Coronary artery (tissue), 2 donors: ENCODE results near the gene HSD3B7.
A peak's percentile ranks its signal among the peaks of the same experiment; 100 is the strongest.
"Not testable (repeated sequence)": the region's sequence is repeated elsewhere in the genome, so short reads cannot be mapped to it uniquely, and the experiment has no call there.

Source experiments
- DNase-seq: peaks from one replicate; pipeline ENCODE4 v3.0.0-alpha.2; 2017; ENCODE audit warnings: low spot score
- H3K27ac ChIP-seq, 2 donors: fragments of 200-600 bp; sonication (generic); one replicate each; pipeline ENCODE4 v1.5.1; 2016 to 2019
- H3K4me3 ChIP-seq: fragments of 200-600 bp; sonication (generic); 2 replicates; pipeline ENCODE4 v1.5.1; 2016; ENCODE audit warnings: mild to moderate bottlenecking, moderate library complexity
- TF ChIP-seq, protein P1 (sequence below): fragments of 200-600 bp; sonication (generic); IDR thresholded peaks from one replicate; pipeline ENCODE4 v1.5.1; 2019; ENCODE audit warnings: antibody characterized with exemption

Gene HSD3B7

DNA sequence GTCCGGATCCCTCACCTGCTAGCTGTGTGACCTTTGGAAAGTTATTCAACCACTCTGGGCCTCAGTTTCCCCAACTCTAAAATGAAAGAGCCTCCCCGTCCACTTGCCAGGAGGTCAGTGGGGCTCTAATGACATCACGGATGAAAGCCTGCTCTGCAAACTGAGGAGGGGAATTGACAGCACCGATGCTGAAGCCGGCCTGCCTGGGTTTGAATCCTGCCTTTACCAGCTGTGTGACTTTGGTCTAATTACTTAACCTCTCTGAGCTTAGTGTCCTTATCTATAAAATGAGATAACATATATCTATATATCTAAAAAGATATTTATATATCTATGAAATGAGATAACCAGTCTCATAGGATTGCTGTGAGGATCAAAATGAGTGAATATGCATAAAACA, 23.5 kb downstream of the HSD3B7 start:
- TF ChIP-seq, protein P1, sequence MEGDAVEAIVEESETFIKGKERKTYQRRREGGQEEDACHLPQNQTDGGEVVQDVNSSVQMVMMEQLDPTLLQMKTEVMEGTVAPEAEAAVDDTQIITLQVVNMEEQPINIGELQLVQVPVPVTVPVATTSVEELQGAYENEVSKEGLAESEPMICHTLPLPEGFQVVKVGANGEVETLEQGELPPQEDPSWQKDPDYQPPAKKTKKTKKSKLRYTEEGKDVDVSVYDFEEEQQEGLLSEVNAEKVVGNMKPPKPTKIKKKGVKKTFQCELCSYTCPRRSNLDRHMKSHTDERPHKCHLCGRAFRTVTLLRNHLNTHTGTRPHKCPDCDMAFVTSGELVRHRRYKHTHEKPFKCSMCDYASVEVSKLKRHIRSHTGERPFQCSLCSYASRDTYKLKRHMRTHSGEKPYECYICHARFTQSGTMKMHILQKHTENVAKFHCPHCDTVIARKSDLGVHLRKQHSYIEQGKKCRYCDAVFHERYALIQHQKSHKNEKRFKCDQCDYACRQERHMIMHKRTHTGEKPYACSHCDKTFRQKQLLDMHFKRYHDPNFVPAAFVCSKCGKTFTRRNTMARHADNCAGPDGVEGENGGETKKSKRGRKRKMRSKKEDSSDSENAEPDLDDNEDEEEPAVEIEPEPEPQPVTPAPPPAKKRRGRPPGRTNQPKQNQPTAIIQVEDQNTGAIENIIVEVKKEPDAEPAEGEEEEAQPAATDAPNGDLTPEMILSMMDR = no peak
- H3K27ac ChIP-seq = no peak overlapping the region
- H3K4me3 ChIP-seq = no peak overlapping the region
- DNase-seq = no peak

DNA sequence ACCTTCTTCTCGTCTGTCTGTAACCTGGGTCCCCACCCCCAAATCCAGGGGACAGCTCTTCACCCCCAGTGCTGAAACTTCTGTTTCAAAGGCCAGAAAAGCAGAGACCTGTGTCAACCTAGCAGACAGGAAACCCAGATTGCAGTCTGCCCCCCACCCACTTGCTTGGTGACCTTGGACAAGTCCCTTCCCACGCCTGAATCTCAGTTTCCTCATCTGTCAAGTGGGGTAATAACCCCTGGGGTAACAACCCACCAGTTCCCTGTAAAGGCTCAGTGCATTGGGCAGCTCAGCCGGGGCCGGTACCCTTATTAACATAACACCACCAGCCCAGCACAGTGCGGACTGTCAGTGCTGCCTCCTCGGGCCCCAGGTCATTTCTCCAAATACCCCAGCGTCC, 24.1 kb downstream of the HSD3B7 start:
- H3K4me3 ChIP-seq = no peak overlapping the region
- TF ChIP-seq, protein P1 = no peak
- H3K27ac ChIP-seq = no peak overlapping the region
- no peak for DNase-seq

DNA sequence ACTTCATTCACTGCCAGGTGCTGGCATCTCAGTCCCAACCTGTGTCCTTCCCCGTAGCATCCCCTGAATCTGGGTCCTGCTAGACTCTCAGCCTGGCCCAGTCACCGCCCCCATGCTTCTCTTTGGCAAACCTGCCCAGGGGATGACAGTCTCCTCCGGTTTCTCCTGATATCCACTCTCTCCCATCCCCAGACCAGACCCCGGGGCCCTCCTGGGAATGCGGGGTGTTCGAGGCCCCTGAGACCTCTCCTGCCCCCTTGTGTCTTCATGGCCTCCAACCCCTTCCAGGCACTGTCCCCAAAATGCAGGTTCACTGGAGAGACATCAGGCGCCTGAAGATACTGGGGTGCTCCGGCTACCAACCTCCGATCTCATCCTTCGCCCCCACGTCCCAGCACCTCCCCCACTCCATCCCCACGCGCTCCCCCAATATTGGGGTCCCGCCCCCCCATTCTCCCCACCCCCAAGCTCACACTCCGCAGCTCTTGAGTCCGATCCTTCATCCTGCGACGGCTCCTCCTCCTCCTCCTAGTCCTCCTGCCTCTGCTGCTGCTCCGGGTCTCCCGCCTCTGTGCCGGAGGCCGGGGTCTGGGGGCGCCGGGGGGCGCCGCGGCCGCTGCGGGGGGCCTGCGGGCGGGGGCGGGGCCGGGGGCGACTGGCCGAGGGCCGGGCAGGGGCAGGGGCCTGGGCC, 25.0 kb downstream of the HSD3B7 start:
- TF ChIP-seq, protein P1 = no peak
- H3K4me3 ChIP-seq = peak overlapping the region; percentile 38
- no peak overlapping the region for H3K27ac ChIP-seq
- no peak for DNase-seq

DNA sequence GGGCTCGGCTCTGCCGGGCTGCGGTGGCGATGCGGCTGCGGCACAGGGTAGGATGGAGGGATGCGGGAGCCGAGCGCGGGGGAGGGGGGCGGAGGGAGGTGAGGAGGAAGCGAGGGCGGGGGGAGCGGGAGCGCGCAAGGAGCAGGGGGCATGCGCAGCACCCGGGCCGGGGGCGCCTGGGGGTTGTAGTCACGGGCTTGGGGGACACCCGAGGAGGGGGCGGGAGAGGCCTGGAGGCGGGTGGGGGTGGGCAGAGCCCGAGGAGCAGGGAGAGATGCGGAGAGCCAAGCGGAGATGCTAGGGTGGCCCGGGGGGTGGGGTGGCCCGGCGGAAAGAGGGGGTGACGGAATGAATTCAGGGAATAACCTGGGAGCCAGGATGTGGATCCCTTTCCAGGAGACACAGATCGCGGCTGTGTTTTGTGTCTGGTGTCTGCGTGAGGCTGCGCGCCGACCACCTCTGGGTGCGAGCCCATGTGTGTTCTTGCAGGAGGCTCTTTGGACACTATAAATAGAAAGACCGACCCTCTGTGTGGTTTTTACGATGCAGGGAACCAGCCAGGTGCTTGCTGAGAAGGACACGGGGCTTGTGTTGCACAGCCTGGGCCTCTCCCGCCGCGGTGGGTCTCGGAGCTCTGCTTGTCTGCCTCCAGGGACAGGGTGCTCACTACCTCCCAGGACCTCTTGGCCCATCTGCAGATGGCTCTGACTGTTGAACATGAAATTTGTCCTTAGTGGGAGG, 25.7 kb downstream of the HSD3B7 start, which contains the start of gene STX1B:
Gene STX1B (minus strand): TSS at position 54 of the 741 bp plus-strand sequence. CDS start 242 bp downstream, outside the sequence.
- Histone ChIP-seq H3K27ac (no peak within 1 kb of the TSS), H3K4me3 (peak within 1 kb of the TSS; percentile 38)
- DNase-seq = no peak
- TF ChIP-seq, protein P1 = no peak

DNA sequence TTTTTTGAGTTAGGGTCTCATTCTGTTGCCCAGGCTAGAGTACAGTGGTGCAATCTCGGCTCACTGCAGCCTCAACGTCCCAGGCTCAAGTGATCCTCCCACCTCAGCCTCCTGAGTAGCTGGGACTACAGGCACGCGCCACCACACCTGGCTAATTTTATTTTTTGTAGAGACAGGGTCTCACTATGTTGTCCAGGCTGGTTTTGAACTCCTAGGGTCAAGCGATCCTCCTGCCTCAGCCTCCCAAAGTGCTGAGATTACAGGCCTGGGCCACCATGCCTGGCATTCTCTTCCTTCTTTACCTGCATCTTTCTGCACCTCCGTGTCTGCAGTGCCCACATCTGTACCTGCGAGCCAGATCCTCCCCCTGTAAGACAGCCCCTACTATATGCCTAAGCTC, 26.8 kb downstream of the HSD3B7 start:
- DNase-seq, H3K4me3 ChIP-seq, H3K27ac ChIP-seq: not testable (repeated sequence)

DNA sequence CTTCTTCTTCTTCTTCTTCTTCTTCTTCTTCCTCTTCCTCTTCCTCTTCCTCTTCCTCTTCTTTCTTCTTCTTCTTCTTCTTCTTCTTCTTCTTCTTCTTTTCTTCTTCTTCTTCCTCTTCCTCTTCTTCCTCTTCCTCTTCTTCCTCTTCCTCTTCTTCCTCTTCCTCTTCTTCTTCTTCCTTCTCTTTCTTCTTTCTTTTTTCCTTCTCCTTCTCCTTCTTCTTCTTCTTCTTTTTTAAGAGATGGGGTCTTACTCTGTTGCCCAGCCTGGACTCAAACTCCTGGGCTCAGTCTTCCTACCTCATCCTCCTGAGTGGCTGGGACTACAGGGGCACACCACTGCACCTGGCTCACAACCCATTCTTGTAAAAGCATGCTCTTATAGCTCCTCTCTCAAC, 28.3 kb downstream of the HSD3B7 start:
- H3K27ac ChIP-seq, H3K4me3 ChIP-seq, DNase-seq: not testable (repeated sequence)

DNA sequence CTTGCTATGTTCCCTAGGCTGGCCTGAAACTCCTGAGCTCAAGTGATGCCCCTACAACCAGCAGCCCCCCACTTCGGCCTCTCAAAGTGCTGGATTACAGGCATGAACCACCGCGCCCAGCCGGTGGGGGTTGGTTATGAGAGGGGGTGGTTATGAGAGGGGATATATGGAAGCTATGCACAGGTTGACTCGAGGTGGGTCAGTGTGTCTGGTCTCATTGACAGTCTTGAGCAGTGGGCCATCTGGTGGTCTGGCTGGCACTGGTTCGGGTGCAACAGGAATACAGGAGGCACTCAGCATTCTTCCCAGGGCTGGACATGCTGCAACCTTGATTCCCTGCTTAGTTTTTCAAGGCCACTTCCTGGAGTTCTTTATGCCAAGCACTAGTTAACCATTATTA, 31.0 kb downstream of the HSD3B7 start:
- Histone ChIP-seq H3K27ac (no peak overlapping the region), H3K4me3 (no peak overlapping the region)
- TF ChIP-seq, protein P1 = no peak
- DNase-seq = no peak

DNA sequence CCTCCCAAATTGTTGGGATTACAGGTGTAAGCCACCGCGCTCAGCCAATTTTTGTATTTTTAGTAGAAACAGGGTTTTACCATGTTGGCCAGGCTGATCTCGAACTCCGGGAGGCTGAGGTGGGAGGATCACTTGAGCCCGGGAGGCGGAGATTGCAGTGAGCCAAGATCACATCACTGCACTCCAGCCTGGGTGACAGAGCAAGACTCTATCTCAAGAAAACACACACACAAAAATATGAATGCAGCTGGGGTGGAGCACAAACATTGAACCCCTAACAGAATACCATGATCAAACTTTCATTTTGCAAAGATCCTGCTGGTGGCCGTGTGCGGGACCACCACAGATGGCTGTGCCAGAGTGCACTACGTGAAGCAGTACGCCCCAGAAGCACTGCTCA, 32.7 kb downstream of the HSD3B7 start:
- DNase-seq = not testable (repeated sequence)

More for the DNA sequence above, 32.7 kb downstream of the HSD3B7 start:
- H3K27ac ChIP-seq, H3K4me3 ChIP-seq: not testable (repeated sequence)
